GM21526 (cell line): Measurements from ENCODE around the gene HIRA.

ENCODE experiments used
- ATAC-seq: cut with Tn5 transposase; IDR thresholded peaks from one replicate; pipeline ENCODE4 v1.9.1; 2021; ENCODE audit warnings: moderate library complexity; ENCODE audit not compliant: unreplicated experiment, low FRiP score

Gene HIRA

GRCh38 chr22:19464546-19464945, 33.0 kb upstream of the HIRA start:
- ATAC-seq: no peak

- ATAC-seq: no peak
Observed at GRCh38 chr22:19463491-19464469, 32.2 kb upstream of the HIRA start.

GRCh38 chr22:19463008-19463407, 31.5 kb upstream of the HIRA start:
- ATAC-seq: no peak

DNA sequence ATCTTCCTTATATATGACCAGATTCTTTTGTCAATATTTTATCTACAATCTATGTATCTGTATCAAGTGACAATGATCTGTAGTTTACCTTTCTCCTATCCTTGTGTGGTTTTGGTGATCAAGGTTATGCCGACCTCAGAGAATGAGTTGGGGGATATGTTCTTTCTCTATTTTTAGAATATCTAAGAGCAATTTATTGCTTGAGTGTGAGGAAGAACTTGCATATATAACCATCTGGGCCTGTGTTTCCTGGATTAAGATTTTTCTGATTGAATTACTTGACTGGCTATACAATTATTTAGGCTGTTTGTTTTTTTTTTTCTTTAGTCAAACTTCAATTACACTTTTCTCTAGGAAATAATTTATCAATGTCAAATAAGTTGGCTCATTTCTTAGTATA, 30.0 kb upstream of the HIRA start:
- ATAC-seq: no peak

- ATAC-seq: no peak
Observed at GRCh38 chr22:19460036-19460435, 28.5 kb upstream of the HIRA start.

GRCh38 chr22:19457828-19458428, 26.4 kb upstream of the HIRA start:
- ATAC-seq: no peak

GRCh38 chr22:19456541-19456940, 25.0 kb upstream of the HIRA start:
- ATAC-seq: no peak

GRCh38 chr22:19455585-19456370, 24.2 kb upstream of the HIRA start:
- ATAC-seq: no peak

- ATAC-seq: no peak
Observed at GRCh38 chr22:19455033-19455432, 23.5 kb upstream of the HIRA start.

- no peak for ATAC-seq
Observed at GRCh38 chr22:19454156-19454555, 22.6 kb upstream of the HIRA start.

DNA sequence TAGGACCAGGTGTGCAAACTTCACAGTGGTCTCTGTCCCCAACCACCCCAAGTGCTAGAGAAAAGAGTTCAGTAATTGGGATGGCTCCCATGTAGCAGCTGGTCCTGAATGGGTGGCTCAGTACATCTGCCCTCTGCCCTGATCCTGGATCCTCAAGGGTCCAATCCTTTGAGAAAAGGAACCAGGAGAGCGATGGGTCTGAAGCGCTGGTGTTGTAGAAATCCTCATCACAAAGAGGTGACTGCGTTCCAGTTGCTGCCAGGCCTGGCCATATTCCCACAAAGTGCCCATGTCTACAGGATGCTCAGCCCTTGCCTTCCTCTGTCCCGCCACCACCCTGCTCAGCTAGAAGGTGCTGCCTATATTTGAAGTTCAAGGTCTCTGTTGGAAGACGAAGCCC, 22.2 kb upstream of the HIRA start:
- ATAC-seq: no peak

DNA sequence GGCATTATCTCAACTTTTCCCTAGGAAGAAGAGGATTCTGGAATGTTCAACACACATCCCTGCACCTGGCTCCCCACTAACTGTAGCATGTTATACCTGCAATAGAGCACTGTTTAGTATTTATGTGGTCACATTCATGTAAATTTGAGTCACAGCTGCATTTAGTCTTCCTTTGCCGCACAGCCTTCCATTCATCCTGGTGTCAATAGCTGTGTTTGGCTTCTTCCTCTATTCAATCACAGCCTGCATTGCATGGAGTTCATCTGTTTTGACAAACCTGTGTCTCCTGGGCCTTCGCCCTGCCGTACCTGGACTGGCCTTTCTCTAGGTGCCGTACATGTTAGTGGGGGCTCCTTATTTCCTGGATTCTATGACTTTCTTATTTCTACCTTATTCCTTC, 20.0 kb upstream of the HIRA start:
- ATAC-seq: no peak

DNA sequence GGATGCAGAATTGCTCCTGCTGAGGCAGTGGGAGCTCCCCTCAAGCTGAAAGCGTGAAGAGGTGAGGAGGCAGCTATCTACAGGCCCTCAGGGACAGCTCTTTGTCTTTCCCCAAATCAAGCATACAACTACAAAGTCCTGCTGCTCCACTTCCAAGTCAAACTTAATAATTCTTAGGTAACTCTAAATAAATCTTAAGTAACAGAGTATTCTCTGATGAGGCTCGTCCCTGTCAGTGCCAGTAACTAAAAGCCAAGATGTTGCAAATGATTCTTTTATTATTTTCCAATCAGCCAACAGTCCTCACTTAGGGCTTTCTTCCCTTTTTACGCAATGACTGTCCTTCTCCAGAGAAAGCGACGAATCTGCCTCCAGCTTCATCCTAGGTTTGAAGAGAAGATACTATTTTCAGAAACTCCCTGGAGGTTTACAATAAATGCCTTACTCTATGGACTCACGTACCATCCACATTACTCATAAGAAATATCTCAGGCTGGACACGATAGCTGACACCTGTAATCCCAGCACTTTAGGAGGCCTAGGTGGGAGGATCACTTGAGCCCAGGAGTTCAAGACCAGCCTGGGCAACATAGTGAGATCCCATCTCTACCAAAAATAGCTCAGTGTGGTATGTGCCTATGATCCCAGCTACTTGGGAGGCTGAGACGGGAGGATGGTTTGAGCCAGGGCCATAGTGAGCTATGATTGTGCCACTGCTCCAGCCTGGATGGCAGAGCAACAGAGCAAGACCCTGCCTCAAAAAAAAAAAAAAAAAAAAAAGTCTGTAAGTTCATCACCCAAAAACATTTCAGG, 19.0 kb upstream of the HIRA start:
- ATAC-seq: no peak

- no peak for ATAC-seq
Observed at GRCh38 chr22:19449422-19449767, 17.9 kb upstream of the HIRA start.

GRCh38 chr22:19448739-19449421, 17.3 kb upstream of the HIRA start:
- ATAC-seq: no peak

GRCh38 chr22:19448076-19448607, 16.6 kb upstream of the HIRA start:
- ATAC-seq: peak; percentile 33

- ATAC-seq: peak; percentile 70
Observed at GRCh38 chr22:19447330-19448075, 16.0 kb upstream of the HIRA start, which contains the start of gene C22orf39. Gene C22orf39, minus strand, starts transcription at chr22:19447711. Its CDS starts 23 bp downstream, at chr22:19447688.

DNA sequence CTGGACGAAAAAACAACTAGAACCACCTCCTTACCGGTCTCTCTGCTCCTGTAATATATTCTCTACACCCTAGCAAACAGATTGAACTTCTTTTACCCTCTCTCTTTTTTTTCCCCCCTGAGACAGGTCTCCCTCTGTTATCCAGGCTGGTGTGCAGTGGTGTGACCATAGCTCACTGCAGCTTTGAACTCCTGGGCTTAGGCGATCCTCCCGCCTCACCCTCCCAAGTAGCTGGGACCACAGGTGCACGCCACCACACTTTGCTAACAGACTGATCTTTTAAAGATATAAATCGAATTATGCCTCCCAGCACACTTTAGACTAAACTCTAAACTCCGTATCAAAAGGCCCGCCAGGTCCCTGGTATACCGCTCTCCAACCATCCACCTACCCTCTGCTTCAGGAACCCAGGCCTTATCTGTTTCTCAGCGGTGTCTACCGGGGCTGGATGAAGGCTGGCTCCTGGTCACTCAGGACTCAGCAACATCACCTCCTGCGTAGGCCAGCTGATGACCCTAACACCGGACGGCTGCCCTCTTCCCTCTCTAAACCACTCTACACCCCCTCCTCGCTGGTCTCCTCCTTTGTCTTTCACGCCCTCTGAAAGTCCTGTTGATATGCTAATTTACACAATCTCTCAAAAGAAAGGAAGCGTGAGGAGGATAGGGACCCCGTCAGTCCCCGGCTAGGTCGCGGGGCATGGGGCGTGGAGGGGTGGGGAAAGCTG, 15.2 kb upstream of the HIRA start:
- peak; percentile 3 for ATAC-seq
